ENCODE results near the gene PAK1.

PAK1 gene

GRCh38 chr11:77438487-77438886 lies 35.4 kb downstream of the PAK1 start:
- peaks cover 27% of the 10 kb centered on the region for H3K4me1 Mint-ChIP-seq (ENCODE audit: low read depth)
- intact Hi-C loops (cut with micrococcal nuclease) = no loop called here

GRCh38 chr11:77436969-77437368 lies 36.9 kb downstream of the PAK1 start:
- H3K4me1 Mint-ChIP-seq (ENCODE audit: low read depth) = peaks cover 26% of the 10 kb centered on the region
- no peak overlapping the region for H3K4me3 Mint-ChIP-seq
- H3K36me3 Mint-ChIP-seq (ENCODE audit: low read depth) = no peaks in the 10 kb centered on the region

More at GRCh38 chr11:77438487-77438886, 35.4 kb downstream of the PAK1 start:
- Mint-ChIP-seq H3K9me3 (no peaks in the 10 kb centered on the region), H3K4me3 (no peak overlapping the region), H3K27me3 (no peaks in the 10 kb centered on the region), H3K27ac (no peak overlapping the region), H3K36me3 (ENCODE audit: low read depth) (no peaks in the 10 kb centered on the region)

GRCh38 chr11:77436506-77436905 lies 37.4 kb downstream of the PAK1 start:
- Mint-ChIP-seq H3K27ac (no peak overlapping the region), H3K36me3 (ENCODE audit: low read depth) (no peaks in the 10 kb centered on the region), H3K27me3 (no peaks in the 10 kb centered on the region), H3K4me1 (ENCODE audit: low read depth) (peaks cover 21% of the 10 kb centered on the region), H3K9me3 (no peaks in the 10 kb centered on the region), H3K4me3 (no peak overlapping the region)
- intact Hi-C loops (cut with micrococcal nuclease) = no loop called here

More at GRCh38 chr11:77436969-77437368, 36.9 kb downstream of the PAK1 start:
- intact Hi-C loops (cut with micrococcal nuclease) = no loop called here
- Mint-ChIP-seq H3K27ac (no peak overlapping the region), H3K9me3 (no peaks in the 10 kb centered on the region), H3K27me3 (no peaks in the 10 kb centered on the region)

GRCh38 chr11:77435972-77436371 lies 37.9 kb downstream of the PAK1 start:
- Mint-ChIP-seq H3K36me3 (ENCODE audit: low read depth) (no peaks in the 10 kb centered on the region), H3K4me3 (no peak overlapping the region), H3K27me3 (no peaks in the 10 kb centered on the region), H3K4me1 (ENCODE audit: low read depth) (peaks cover 17% of the 10 kb centered on the region), H3K27ac (no peak overlapping the region), H3K9me3 (no peaks in the 10 kb centered on the region)
- intact Hi-C loops (cut with micrococcal nuclease) = no loop called here

- Mint-ChIP-seq H3K9me3 (no peaks in the 10 kb centered on the region), H3K27ac (no peak overlapping the region), H3K4me1 (ENCODE audit: low read depth) (peaks cover 16% of the 10 kb centered on the region), H3K36me3 (ENCODE audit: low read depth) (no peaks in the 10 kb centered on the region), H3K4me3 (no peak overlapping the region), H3K27me3 (no peaks in the 10 kb centered on the region)
- intact Hi-C loops (cut with micrococcal nuclease) = no loop called here
Measured at GRCh38 chr11:77431813-77432212, 42.1 kb downstream of the PAK1 start.

GRCh38 chr11:77428598-77428997 lies 45.3 kb downstream of the PAK1 start:
- H3K4me1 Mint-ChIP-seq (ENCODE audit: low read depth) = peaks cover 9% of the 10 kb centered on the region
- no peak overlapping the region for H3K4me3 Mint-ChIP-seq
- H3K27ac Mint-ChIP-seq = no peak overlapping the region
- intact Hi-C loops (cut with micrococcal nuclease) = no loop called here
- H3K27me3 Mint-ChIP-seq = no peaks in the 10 kb centered on the region
- H3K9me3 Mint-ChIP-seq = no peaks in the 10 kb centered on the region
- H3K36me3 Mint-ChIP-seq (ENCODE audit: low read depth) = no peaks in the 10 kb centered on the region

GRCh38 chr11:77425346-77425745 lies 48.5 kb downstream of the PAK1 start:
- no peak overlapping the region for H3K27ac Mint-ChIP-seq
- intact Hi-C loops (cut with micrococcal nuclease) = no loop called here
- no peaks in the 10 kb centered on the region for H3K27me3 Mint-ChIP-seq
- H3K9me3 Mint-ChIP-seq = no peaks in the 10 kb centered on the region
- H3K4me3 Mint-ChIP-seq = no peak overlapping the region
- no peaks in the 10 kb centered on the region for H3K36me3 Mint-ChIP-seq (ENCODE audit: low read depth)
- peaks cover 5% of the 10 kb centered on the region for H3K4me1 Mint-ChIP-seq (ENCODE audit: low read depth)

GRCh38 chr11:77424644-77425043 lies 49.2 kb downstream of the PAK1 start:
- H3K4me3 Mint-ChIP-seq = no peak overlapping the region
- no peak overlapping the region for H3K27ac Mint-ChIP-seq
- H3K9me3 Mint-ChIP-seq = no peaks in the 10 kb centered on the region
- intact Hi-C loops (cut with micrococcal nuclease) = no loop called here
- H3K4me1 Mint-ChIP-seq (ENCODE audit: low read depth) = peaks cover 5% of the 10 kb centered on the region
- H3K36me3 Mint-ChIP-seq (ENCODE audit: low read depth) = no peaks in the 10 kb centered on the region
- no peaks in the 10 kb centered on the region for H3K27me3 Mint-ChIP-seq

- no peak overlapping the region for H3K4me3 Mint-ChIP-seq
- peaks cover 9% of the 10 kb centered on the region for H3K4me1 Mint-ChIP-seq (ENCODE audit: low read depth)
- no peaks in the 10 kb centered on the region for H3K36me3 Mint-ChIP-seq (ENCODE audit: low read depth)
- H3K27ac Mint-ChIP-seq = no peak overlapping the region
- intact Hi-C loops (cut with micrococcal nuclease) = no loop called here
- H3K27me3 Mint-ChIP-seq = no peaks in the 10 kb centered on the region
- no peaks in the 10 kb centered on the region for H3K9me3 Mint-ChIP-seq
Measured at GRCh38 chr11:77423624-77424023, 50.3 kb downstream of the PAK1 start.

- H3K4me1 Mint-ChIP-seq (ENCODE audit: low read depth) = peaks cover 16% of the 10 kb centered on the region
- intact Hi-C loops (cut with micrococcal nuclease) = no loop called here
- no peaks in the 10 kb centered on the region for H3K27me3 Mint-ChIP-seq
- no peaks in the 10 kb centered on the region for H3K36me3 Mint-ChIP-seq (ENCODE audit: low read depth)
- H3K27ac Mint-ChIP-seq = no peak overlapping the region
- no peaks in the 10 kb centered on the region for H3K9me3 Mint-ChIP-seq
- H3K4me3 Mint-ChIP-seq = no peak overlapping the region
Measured at GRCh38 chr11:77422687-77423086, 51.2 kb downstream of the PAK1 start.

- H3K27me3 Mint-ChIP-seq = no peaks in the 10 kb centered on the region
- H3K4me1 Mint-ChIP-seq (ENCODE audit: low read depth) = peaks cover 16% of the 10 kb centered on the region
- H3K9me3 Mint-ChIP-seq = no peaks in the 10 kb centered on the region
- intact Hi-C loops (cut with micrococcal nuclease) = no loop called here
- H3K27ac Mint-ChIP-seq = no peak overlapping the region
- no peak overlapping the region for H3K4me3 Mint-ChIP-seq
- H3K36me3 Mint-ChIP-seq (ENCODE audit: low read depth) = no peaks in the 10 kb centered on the region
Measured at GRCh38 chr11:77421041-77421723, 52.7 kb downstream of the PAK1 start.

- H3K4me3 Mint-ChIP-seq = no peak overlapping the region
- no peaks in the 10 kb centered on the region for H3K36me3 Mint-ChIP-seq (ENCODE audit: low read depth)
- peaks cover 11% of the 10 kb centered on the region for H3K4me1 Mint-ChIP-seq (ENCODE audit: low read depth)
- no peaks in the 10 kb centered on the region for H3K9me3 Mint-ChIP-seq
- intact Hi-C loops (cut with micrococcal nuclease) = no loop called here
- H3K27me3 Mint-ChIP-seq = no peaks in the 10 kb centered on the region
- peak overlapping the region; percentile 67 for H3K27ac Mint-ChIP-seq
Measured at GRCh38 chr11:77418971-77419597, 54.8 kb downstream of the PAK1 start.

GRCh38 chr11:77418155-77418970 lies 55.5 kb downstream of the PAK1 start:
- Mint-ChIP-seq H3K36me3 (ENCODE audit: low read depth) (no peaks in the 10 kb centered on the region), H3K9me3 (no peaks in the 10 kb centered on the region), H3K27ac (peak overlapping the region; percentile 67), H3K4me3 (no peak overlapping the region), H3K4me1 (ENCODE audit: low read depth) (peaks cover 11% of the 10 kb centered on the region), H3K27me3 (no peaks in the 10 kb centered on the region)
- intact Hi-C loops (cut with micrococcal nuclease) = no loop called here

- H3K27ac Mint-ChIP-seq = no peak overlapping the region
- H3K9me3 Mint-ChIP-seq = no peaks in the 10 kb centered on the region
- H3K4me1 Mint-ChIP-seq (ENCODE audit: low read depth) = peaks cover 17% of the 10 kb centered on the region
- H3K36me3 Mint-ChIP-seq (ENCODE audit: low read depth) = peaks cover 6% of the 10 kb centered on the region
- H3K4me3 Mint-ChIP-seq = no peak overlapping the region
- intact Hi-C loops (cut with micrococcal nuclease) = no loop called here
- no peaks in the 10 kb centered on the region for H3K27me3 Mint-ChIP-seq
Measured at GRCh38 chr11:77416357-77416756, 57.5 kb downstream of the PAK1 start.

Data from dendritic cell treated with granulocyte-macrophage colony-stimulating factor and Interleukin-4, amounts not matched to agents 40 ng/mL and 50 ng/mL, for 4 days (primary cell).